NT2/D1 (cell line): ENCODE measurements around the gene TMEM242.

Experiments
- DNase-seq: peaks from one replicate; pipeline ENCODE4 v3.0.0-alpha.2; 2011; ENCODE audit warnings: low read depth, low spot score
- H3K27me3 ChIP-seq: 2 replicates; pipeline ENCODE4 v1.6.0; 2011; ENCODE audit warnings: mild to moderate bottlenecking; ENCODE audit not compliant: insufficient read length, insufficient read depth
- H3K36me3 ChIP-seq: 2 replicates; pipeline ENCODE4 v1.6.1; 2011; ENCODE audit warnings: mild to moderate bottlenecking, low read length, mixed read lengths; ENCODE audit not compliant: insufficient read depth, insufficient read length
- H3K4me1 ChIP-seq: 2 replicates; pipeline ENCODE4 v1.5.1; 2011; ENCODE audit not compliant: insufficient read depth, insufficient read length
- H3K4me3 ChIP-seq: 2 replicates; pipeline ENCODE4 v1.5.1; 2011; ENCODE audit warnings: low read depth; ENCODE audit not compliant: insufficient read length
- H3K9ac ChIP-seq: 2 replicates; pipeline ENCODE4 v1.6.0; 2011; ENCODE audit warnings: low read depth; ENCODE audit not compliant: insufficient read length
- H3K9me3 ChIP-seq: 2 replicates; pipeline ENCODE4 v1.5.1; 2011; ENCODE audit warnings: mild to moderate bottlenecking, low read length; ENCODE audit not compliant: insufficient read depth
- SUZ12 ChIP-seq: IDR thresholded peaks from 2 replicates; pipeline ENCODE4 v1.6.1; 2011; ENCODE audit not compliant: insufficient read length, insufficient read depth; ENCODE audit errors: extremely low read depth
- YY1 ChIP-seq: IDR thresholded peaks from 2 replicates; pipeline ENCODE4 v1.6.1; 2011; ENCODE audit not compliant: insufficient read length, insufficient read depth
- ZNF274 ChIP-seq: IDR thresholded peaks from 2 replicates; pipeline ENCODE4 v1.6.1; 2011; ENCODE audit warnings: mild to moderate bottlenecking, low read depth, low read length

Gene TMEM242

GRCh38 chr6:157264701-157265100, 58.6 kb downstream of the TMEM242 start:
- H3K27me3 ChIP-seq = no peaks in the 10 kb centered on the region
- TF ChIP-seq YY1 (no peak), SUZ12 (no peak), ZNF274 (no peak)
- H3K4me3 ChIP-seq = no peak overlapping the region
- no peak overlapping the region for H3K9ac ChIP-seq
- H3K36me3 ChIP-seq = no peaks in the 10 kb centered on the region
- DNase-seq = no peak
- peaks cover 3% of the 10 kb centered on the region for H3K4me1 ChIP-seq
- H3K9me3 ChIP-seq = no peaks in the 10 kb centered on the region

GRCh38 chr6:157263881-157264397, 59.4 kb downstream of the TMEM242 start:
- Histone ChIP-seq H3K36me3 (no peaks in the 10 kb centered on the region), H3K4me1 (peaks cover 3% of the 10 kb centered on the region), H3K9ac (no peak overlapping the region), H3K4me3 (no peak overlapping the region), H3K27me3 (no peaks in the 10 kb centered on the region), H3K9me3 (no peaks in the 10 kb centered on the region)
- no peak for DNase-seq
- TF ChIP-seq ZNF274 (no peak), SUZ12 (no peak), YY1 (no peak)

GRCh38 chr6:157263146-157263545, 60.2 kb downstream of the TMEM242 start:
- H3K4me1 ChIP-seq = peaks cover 3% of the 10 kb centered on the region
- TF ChIP-seq YY1 (no peak), ZNF274 (no peak), SUZ12 (no peak)
- no peak overlapping the region for H3K4me3 ChIP-seq
- no peaks in the 10 kb centered on the region for H3K27me3 ChIP-seq
- H3K36me3 ChIP-seq = no peaks in the 10 kb centered on the region
- no peak overlapping the region for H3K9ac ChIP-seq
- DNase-seq = no peak
- H3K9me3 ChIP-seq = no peaks in the 10 kb centered on the region

GRCh38 chr6:157261606-157262005, 61.7 kb downstream of the TMEM242 start:
- TF ChIP-seq ZNF274 = no peak
- TF ChIP-seq YY1 = no peak
- TF ChIP-seq SUZ12 = no peak
- no peaks in the 10 kb centered on the region for H3K9me3 ChIP-seq
- DNase-seq = no peak
- no peaks in the 10 kb centered on the region for H3K4me1 ChIP-seq
- no peaks in the 10 kb centered on the region for H3K27me3 ChIP-seq
- H3K4me3 ChIP-seq = no peak overlapping the region
- no peak overlapping the region for H3K9ac ChIP-seq
- H3K36me3 ChIP-seq = no peaks in the 10 kb centered on the region

- DNase-seq = no peak
- Histone ChIP-seq H3K4me1 (no peaks in the 10 kb centered on the region), H3K27me3 (no peaks in the 10 kb centered on the region), H3K9ac (no peak overlapping the region), H3K4me3 (no peak overlapping the region), H3K9me3 (no peaks in the 10 kb centered on the region), H3K36me3 (no peaks in the 10 kb centered on the region)
- TF ChIP-seq YY1 (no peak), SUZ12 (no peak), ZNF274 (no peak)
These were observed 62.4 kb downstream of the TMEM242 start for GRCh38 chr6:157260735-157261410.

- no peak overlapping the region for H3K4me3 ChIP-seq
- no peaks in the 10 kb centered on the region for H3K36me3 ChIP-seq
- no peaks in the 10 kb centered on the region for H3K9me3 ChIP-seq
- H3K27me3 ChIP-seq = no peaks in the 10 kb centered on the region
- TF ChIP-seq ZNF274 (no peak), SUZ12 (no peak), YY1 (no peak)
- H3K4me1 ChIP-seq = no peaks in the 10 kb centered on the region
- no peak overlapping the region for H3K9ac ChIP-seq
- DNase-seq = no peak
These were observed 63.9 kb downstream of the TMEM242 start for GRCh38 chr6:157259443-157259842.

- no peak overlapping the region for H3K9ac ChIP-seq
- TF ChIP-seq YY1 (no peak), SUZ12 (no peak), ZNF274 (no peak)
- H3K36me3 ChIP-seq = no peaks in the 10 kb centered on the region
- no peak for DNase-seq
- H3K4me1 ChIP-seq = no peaks in the 10 kb centered on the region
- no peak overlapping the region for H3K4me3 ChIP-seq
- H3K27me3 ChIP-seq = no peaks in the 10 kb centered on the region
- no peaks in the 10 kb centered on the region for H3K9me3 ChIP-seq
These were observed 64.4 kb downstream of the TMEM242 start for GRCh38 chr6:157258878-157259277.

- Histone ChIP-seq H3K4me3 (no peak overlapping the region), H3K27me3 (no peaks in the 10 kb centered on the region), H3K36me3 (no peaks in the 10 kb centered on the region), H3K9ac (no peak overlapping the region), H3K9me3 (no peaks in the 10 kb centered on the region), H3K4me1 (no peaks in the 10 kb centered on the region)
- DNase-seq = no peak
- TF ChIP-seq SUZ12 = no peak
- no peak for TF ChIP-seq ZNF274
- no peak for TF ChIP-seq YY1
These were observed 68.2 kb downstream of the TMEM242 start for GRCh38 chr6:157255079-157255478.
